Right atrium auricular region (tissue), 2 donors: ENCODE measurements around the gene ERCC3. TPM values are rescaled to one million over a fixed set of nuclear protein-coding genes. Genes with fewer than 3 reads are reported as not detected.

Experiments
- DNase-seq: peaks from one replicate; pipeline ENCODE4 v3.0.0-alpha.2; 2019; ENCODE audit warnings: low spot score
- H3K27ac ChIP-seq, 2 donors: fragments of 200-600 bp; sonication (generic); 1 replicate in 1 of 2; 2 replicates in 1 of 2; pipeline ENCODE4 v1.5.1; 2016 to 2019
- H3K27me3 ChIP-seq, 2 donors: fragments of 200-600 bp; sonication (generic); one replicate each; pipeline versions ENCODE4 v1.5.1 to v1.6.0; 2017 to 2019
- H3K36me3 ChIP-seq: fragments of 200-600 bp; sonication (generic); one replicate; pipeline ENCODE4 v1.5.1; 2016
- H3K4me1 ChIP-seq, 2 donors: fragments of 200-600 bp; sonication (generic); one replicate each; pipeline versions ENCODE4 v1.5.1 to v1.6.0; 2017 to 2019
- H3K4me3 ChIP-seq, 2 donors: fragments of 200-600 bp; sonication (generic); 1 replicate in 1 of 2; 2 replicates in 1 of 2; pipeline ENCODE4 v1.5.1; 2017 to 2019; ENCODE audit warnings: mild to moderate bottlenecking in 1 of 2, moderate library complexity in 1 of 2
- H3K9me3 ChIP-seq, 2 donors: fragments of 200-600 bp; sonication (generic); one replicate each; pipeline ENCODE4 v1.5.1; 2019
- CTCF ChIP-seq, 2 donors: fragments of 200-600 bp; sonication (generic); IDR thresholded peaks; one replicate each; pipeline ENCODE4 v1.5.1; 2019; ENCODE audit warnings: antibody characterized with exemption in 2 of 2
- total RNA-seq, 2 donors: library from RNA; depleted of rRNA; stranded (reverse); fragments of >200 nt; gene quantifications; one replicate each; pipeline ENCODE4 v1.1.0, GENCODE V29; 2016

ERCC3 gene
- total RNA-seq, 2 donors from 2014 or later: 13.9 to 15.8 TPM

- H3K9me3 ChIP-seq: no peaks in the 10 kb centered on the region
- no peak overlapping the region for H3K27ac ChIP-seq
- no peak for DNase-seq
- H3K27me3 ChIP-seq: no peaks in the 10 kb centered on the region
- H3K4me3 ChIP-seq: no peak overlapping the region
- H3K4me1 ChIP-seq: no peaks in the 10 kb centered on the region
- TF ChIP-seq CTCF (IDR thresholded peaks at IDR 0.05): no peak
- peaks cover 48% of the 10 kb centered on the region for H3K36me3 ChIP-seq
Measured at GRCh38 chr2:127314193-127314988, 20.4 kb upstream of the ERCC3 start.

GRCh38 chr2:127313406-127313805 is 19.5 kb upstream of the ERCC3 start:
- DNase-seq: no peak
- Histone ChIP-seq H3K4me3 (no peak overlapping the region), H3K9me3 (no peaks in the 10 kb centered on the region), H3K36me3 (peaks cover 50% of the 10 kb centered on the region), H3K4me1 (no peaks in the 10 kb centered on the region), H3K27ac (no peak overlapping the region), H3K27me3 (no peaks in the 10 kb centered on the region)
- TF ChIP-seq CTCF (IDR thresholded peaks at IDR 0.05): no peak

GRCh38 chr2:127310980-127311379 is 17.0 kb upstream of the ERCC3 start:
- Histone ChIP-seq H3K36me3 (peaks cover 65% of the 10 kb centered on the region), H3K27ac (no peak overlapping the region), H3K4me3 (no peak overlapping the region), H3K9me3 (no peaks in the 10 kb centered on the region), H3K4me1 (no peaks in the 10 kb centered on the region), H3K27me3 (no peaks in the 10 kb centered on the region)
- TF ChIP-seq CTCF (IDR thresholded peaks at IDR 0.05): no peak
- no peak for DNase-seq

- Histone ChIP-seq H3K9me3 (no peaks in the 10 kb centered on the region), H3K27ac (no peak overlapping the region), H3K4me1 (no peaks in the 10 kb centered on the region), H3K36me3 (peaks cover 64% of the 10 kb centered on the region), H3K4me3 (no peak overlapping the region), H3K27me3 (no peaks in the 10 kb centered on the region)
- no peak for DNase-seq
- no peak for TF ChIP-seq CTCF (IDR thresholded peaks at IDR 0.05)
Measured at GRCh38 chr2:127309468-127309867, 15.5 kb upstream of the ERCC3 start.

- DNase-seq: no peak
- Histone ChIP-seq H3K36me3 (peaks cover 56% of the 10 kb centered on the region), H3K27ac (no peak overlapping the region), H3K27me3 (no peaks in the 10 kb centered on the region), H3K4me1 (no peaks in the 10 kb centered on the region), H3K9me3 (no peaks in the 10 kb centered on the region), H3K4me3 (no peak overlapping the region)
- no peak for TF ChIP-seq CTCF (IDR thresholded peaks at IDR 0.05)
Measured at GRCh38 chr2:127308586-127309138, 14.7 kb upstream of the ERCC3 start.
